Neural cell (in vitro differentiated cells): ENCODE measurements around the gene ANTXR1. TPM values are rescaled to one million over a fixed set of nuclear protein-coding genes. Genes with fewer than 3 reads are reported as not detected.

Experiments
- H2AFZ ChIP-seq: fragments of 200-600, 300-800 bp; sonication (generic), shearing (Covaris generic); 2 replicates; pipeline ENCODE4 v1.6.0; 2014; ENCODE audit warnings: low read depth, mild to moderate bottlenecking, antibody characterized with exemption, low read length, moderate library complexity
- H3F3A ChIP-seq: fragments of 200-600 bp; shearing (Covaris generic); 2 replicates; pipeline ENCODE4 v1.6.1; 2016; ENCODE audit warnings: mild to moderate bottlenecking, moderate library complexity, mixed read lengths, antibody characterized with exemption, low read length; ENCODE audit not compliant: insufficient read depth, poor library complexity, severe bottlenecking
- H3K27ac ChIP-seq: fragments of 200-600, 300-800 bp; sonication (generic), shearing (Covaris generic); 2 replicates; pipeline ENCODE4 v1.5.1; 2014; ENCODE audit warnings: mild to moderate bottlenecking, low read length, moderate library complexity
- H3K27me3 ChIP-seq: fragments of 300-800, 200-600 bp; sonication (generic), shearing (Covaris generic); 2 replicates; pipeline ENCODE4 v1.6.0; 2014; ENCODE audit warnings: mild to moderate bottlenecking, low read depth, low read length, moderate library complexity; ENCODE audit not compliant: insufficient read depth
- H3K36me3 ChIP-seq: fragments of 300-800, 200-600 bp; sonication (generic), shearing (Covaris generic); 2 replicates; pipeline ENCODE4 v1.5.1; 2014; ENCODE audit warnings: mild to moderate bottlenecking, antibody characterized with exemption, low read length, moderate library complexity; ENCODE audit not compliant: insufficient read depth
- H3K4me2 ChIP-seq: fragments of 300-800, 200-600 bp; sonication (generic), shearing (Covaris generic); 2 replicates; pipeline ENCODE4 v1.6.0; 2014; ENCODE audit warnings: mild to moderate bottlenecking, low read length
- H3K4me3 ChIP-seq: fragments of 300-800, 200-600 bp; sonication (generic), shearing (Covaris generic); 2 replicates; pipeline ENCODE4 v1.5.1; 2014; ENCODE audit warnings: mild to moderate bottlenecking, low read length, moderate library complexity
- H3K79me2 ChIP-seq: fragments of 200-600 bp; shearing (Covaris generic); replicated peaks from 2 replicates; pipeline ENCODE4 v1.6.0; 2014; ENCODE audit warnings: mild to moderate bottlenecking, low read length, moderate library complexity; ENCODE audit not compliant: insufficient read depth
- H3K9ac ChIP-seq: fragments of 300-800, 200-600 bp; sonication (generic), shearing (Covaris generic); 2 replicates; pipeline ENCODE4 v1.6.1; 2016; ENCODE audit warnings: mild to moderate bottlenecking, low read length, mixed read lengths
- H3K9me2 ChIP-seq: fragments of 200-600 bp; shearing (Covaris generic); 2 replicates; pipeline ENCODE4 v1.6.1; 2016; ENCODE audit warnings: mild to moderate bottlenecking, low read length, mixed read lengths; ENCODE audit not compliant: insufficient read depth
- H3K9me3 ChIP-seq: fragments of 200-600, 300-800 bp; sonication (generic), shearing (Covaris generic); 2 replicates; pipeline ENCODE4 v1.6.1; 2016; ENCODE audit warnings: mild to moderate bottlenecking, mixed run types, low read length, moderate library complexity, mixed read lengths
- H4K20me1 ChIP-seq: fragments of 200-600 bp; shearing (Covaris generic); 2 replicates; pipeline ENCODE4 v1.6.1; 2016; ENCODE audit warnings: mild to moderate bottlenecking, mixed run types; ENCODE audit not compliant: insufficient read depth
- CTCF ChIP-seq: fragments of 450-650 bp; IDR thresholded peaks from 2 replicates; pipeline ENCODE4 v1.5.1; 2014; ENCODE audit warnings: antibody characterized with exemption, mild to moderate bottlenecking, moderate library complexity; ENCODE audit not compliant: poor library complexity, severe bottlenecking
- EP300 ChIP-seq: fragments of 450-650 bp; conservative IDR thresholded peaks from 2 replicates; pipeline ENCODE4 v1.6.1; 2014; ENCODE audit warnings: antibody characterized with exemption, mild to moderate bottlenecking, moderate library complexity; ENCODE audit not compliant: poor library complexity, severe bottlenecking
- EZH2 ChIP-seq: fragments of 200-600, 300-800 bp; shearing (Covaris generic), sonication (generic); IDR thresholded peaks from 2 replicates; pipeline ENCODE4 v1.6.1; 2014; ENCODE audit warnings: antibody characterized with exemption, low read length, borderline replicate concordance, mild to moderate bottlenecking; ENCODE audit not compliant: insufficient read depth, poor library complexity, severe bottlenecking
- MXI1 ChIP-seq: fragments of 450-650 bp; conservative IDR thresholded peaks from 2 replicates; pipeline ENCODE4 v1.6.1; 2014; ENCODE audit warnings: antibody characterized with exemption, mild to moderate bottlenecking; ENCODE audit not compliant: poor library complexity, severe bottlenecking
- POLR2AphosphoS5 ChIP-seq: IDR thresholded peaks from 2 replicates; pipeline ENCODE4 v1.6.1; 2012
- RAD21 ChIP-seq: fragments of 450-650 bp; conservative IDR thresholded peaks from 2 replicates; pipeline ENCODE4 v1.6.1; 2014; ENCODE audit warnings: antibody characterized with exemption, mild to moderate bottlenecking, moderate library complexity
- REST ChIP-seq: IDR thresholded peaks from 2 replicates; pipeline ENCODE4 v1.6.1; 2012; ENCODE audit warnings: borderline replicate concordance
- SMC3 ChIP-seq: fragments of 450-650 bp; conservative IDR thresholded peaks from 2 replicates; pipeline ENCODE4 v1.6.1; 2014; ENCODE audit warnings: antibody characterized with exemption, mild to moderate bottlenecking, moderate library complexity; ENCODE audit not compliant: poor library complexity
- TAF1 ChIP-seq: IDR thresholded peaks from 2 replicates; pipeline ENCODE4 v1.6.1; 2012; ENCODE audit warnings: low read depth
- polyA plus RNA-seq: library from polyadenylated mRNA; depleted of rRNA; stranded (reverse); fragments of >200 nt; gene quantifications from 2 replicates; pipeline ENCODE4 v1.2.3, GENCODE V29; 2014

Gene ANTXR1
- polyA plus RNA-seq, 1 donor from 2014 or later, result 4.9 TPM

- TF ChIP-seq POLR2AphosphoS5, result no peak
- no peak for TF ChIP-seq MXI1
- no peak for TF ChIP-seq RAD21
- no peak for TF ChIP-seq CTCF
- TF ChIP-seq EZH2, result no peak
- TF ChIP-seq TAF1, result no peak
- TF ChIP-seq EP300, result no peak
- no peak for TF ChIP-seq SMC3
- no peak for TF ChIP-seq REST
- no peak overlapping the region for H3K4me2 ChIP-seq
- H3K9ac ChIP-seq, result no peak overlapping the region
- H3K9me3 ChIP-seq, result no peaks in the 10 kb centered on the region
- H3K27ac ChIP-seq, result no peak overlapping the region
- no peaks in the 10 kb centered on the region for H3K27me3 ChIP-seq
- no peak overlapping the region for H2AFZ ChIP-seq
- H3K36me3 ChIP-seq, result no peaks in the 10 kb centered on the region
- H3K4me3 ChIP-seq, result no peak overlapping the region
- H3K9me2 ChIP-seq, result no peaks in the 10 kb centered on the region
- H3K79me2 ChIP-seq, result no peaks in the 10 kb centered on the region
- no peaks in the 10 kb centered on the region for H3F3A ChIP-seq
- H4K20me1 ChIP-seq, result no peaks in the 10 kb centered on the region
Observed at GRCh38 chr2:69181806-69182427, 168.9 kb downstream of the ANTXR1 start.

- Histone ChIP-seq H2AFZ (no peak overlapping the region), H3K4me2 (no peak overlapping the region), H4K20me1 (no peaks in the 10 kb centered on the region), H3K9ac (no peak overlapping the region), H3K9me3 (no peaks in the 10 kb centered on the region), H3F3A (no peaks in the 10 kb centered on the region), H3K36me3 (no peaks in the 10 kb centered on the region), H3K27ac (no peak overlapping the region), H3K9me2 (no peaks in the 10 kb centered on the region), H3K79me2 (no peaks in the 10 kb centered on the region), H3K4me3 (no peak overlapping the region), H3K27me3 (no peaks in the 10 kb centered on the region)
- TF ChIP-seq CTCF (no peak), TAF1 (no peak), REST (no peak), MXI1 (no peak), POLR2AphosphoS5 (no peak), RAD21 (no peak)
Observed at GRCh38 chr2:69183659-69184058, 170.7 kb downstream of the ANTXR1 start.
